Mesodermal cell (in vitro differentiated cells): ENCODE data around the gene PDE2A.

ENCODE experiments used
- H3K27ac ChIP-seq: 2 replicates; pipeline ENCODE4 v1.7.0; 2013; ENCODE audit warnings: mild to moderate bottlenecking, low read depth, low read length, moderate library complexity; ENCODE audit not compliant: severe bottlenecking
- H3K36me3 ChIP-seq: 2 replicates; pipeline ENCODE4 v1.7.1; 2013; ENCODE audit warnings: mild to moderate bottlenecking, low read length, moderate library complexity; ENCODE audit not compliant: control insufficient read depth, insufficient read depth
- H3K4me1 ChIP-seq: one replicate; pipeline ENCODE4 v1.7.1; 2013; ENCODE audit warnings: mild to moderate bottlenecking, low read length; ENCODE audit not compliant: insufficient read depth, control insufficient read depth, poor library complexity, severe bottlenecking
- H3K4me3 ChIP-seq: 2 replicates; pipeline ENCODE4 v1.7.0; 2013; ENCODE audit warnings: low read length, control low read depth, mild to moderate bottlenecking; ENCODE audit not compliant: insufficient read depth, poor library complexity, severe bottlenecking; ENCODE audit errors: extremely low read depth
- H3K9me3 ChIP-seq: 2 replicates; pipeline ENCODE4 v1.7.1; 2013; ENCODE audit warnings: mild to moderate bottlenecking, low read length, moderate library complexity; ENCODE audit not compliant: control insufficient read depth
- WGBS, 2 experiments: methylation state at CpG; one replicate each; pipeline ENCODE4 v1.1.5; 2013; ENCODE audit warnings: missing lambda C conversion rate in 2 of 2; ENCODE audit not compliant: insufficient coverage in 2 of 2; 5-methylcytosine and 5-hydroxymethylcytosine counted together

Gene PDE2A

GRCh38 chr11:72693271-72693968 is 19.2 kb upstream of the PDE2A start:
- H3K36me3 ChIP-seq: peaks cover 86% of the 10 kb centered on the region
- H3K4me3 ChIP-seq: no peak overlapping the region
- no peak overlapping the region for H3K27ac ChIP-seq
- no peaks in the 10 kb centered on the region for H3K4me1 ChIP-seq
- 94 to 95% methylated on average over 15 to 19 of the region's 19 CpGs for WGBS, 2 experiments
- no peaks in the 10 kb centered on the region for H3K9me3 ChIP-seq

- peaks cover 87% of the 10 kb centered on the region for H3K36me3 ChIP-seq
- WGBS, 2 experiments: 93 to 100% methylated on average over 6 to 9 of the region's 9 CpGs
- no peaks in the 10 kb centered on the region for H3K9me3 ChIP-seq
- H3K4me1 ChIP-seq: no peaks in the 10 kb centered on the region
- no peak overlapping the region for H3K27ac ChIP-seq
- H3K4me3 ChIP-seq: no peak overlapping the region
Measured at GRCh38 chr11:72692498-72693237, 18.4 kb upstream of the PDE2A start.

GRCh38 chr11:72690166-72690565 is 15.9 kb upstream of the PDE2A start:
- H3K4me3 ChIP-seq: no peak overlapping the region
- no peaks in the 10 kb centered on the region for H3K9me3 ChIP-seq
- no peak overlapping the region for H3K27ac ChIP-seq
- no peaks in the 10 kb centered on the region for H3K4me1 ChIP-seq
- 89 to 91% methylated on average over 4 of the region's 4 CpGs for WGBS, 2 experiments
- peaks cover 76% of the 10 kb centered on the region for H3K36me3 ChIP-seq

- WGBS, 2 experiments: 92 to 97% methylated on average over 6 of the region's 7 CpGs
- H3K4me1 ChIP-seq: no peaks in the 10 kb centered on the region
- H3K4me3 ChIP-seq: no peak overlapping the region
- no peaks in the 10 kb centered on the region for H3K9me3 ChIP-seq
- no peak overlapping the region for H3K27ac ChIP-seq
- H3K36me3 ChIP-seq: peaks cover 63% of the 10 kb centered on the region
Measured at GRCh38 chr11:72688929-72689328, 14.7 kb upstream of the PDE2A start.

- no peak overlapping the region for H3K4me3 ChIP-seq
- WGBS, 2 experiments: 89 to 90% methylated on average over 5 to 6 of the region's 7 CpGs
- peaks cover 60% of the 10 kb centered on the region for H3K36me3 ChIP-seq
- H3K4me1 ChIP-seq: no peaks in the 10 kb centered on the region
- H3K9me3 ChIP-seq: no peaks in the 10 kb centered on the region
- no peak overlapping the region for H3K27ac ChIP-seq
Measured at GRCh38 chr11:72688486-72688885, 14.3 kb upstream of the PDE2A start.

GRCh38 chr11:72687326-72687725 is 13.1 kb upstream of the PDE2A start:
- 93 to 96% methylated on average over 5 of the region's 7 CpGs for WGBS, 2 experiments
- no peak overlapping the region for H3K27ac ChIP-seq
- H3K9me3 ChIP-seq: no peaks in the 10 kb centered on the region
- H3K4me3 ChIP-seq: no peak overlapping the region
- no peaks in the 10 kb centered on the region for H3K4me1 ChIP-seq
- peaks cover 54% of the 10 kb centered on the region for H3K36me3 ChIP-seq

- 87 to 93% methylated on average over 6 to 8 of the region's 8 CpGs for WGBS, 2 experiments
- H3K9me3 ChIP-seq: no peaks in the 10 kb centered on the region
- H3K4me1 ChIP-seq: no peaks in the 10 kb centered on the region
- H3K36me3 ChIP-seq: peaks cover 54% of the 10 kb centered on the region
- H3K27ac ChIP-seq: no peak overlapping the region
- H3K4me3 ChIP-seq: no peak overlapping the region
Measured at GRCh38 chr11:72686639-72687220, 12.5 kb upstream of the PDE2A start.

- Histone ChIP-seq H3K4me1 (no peaks in the 10 kb centered on the region), H3K4me3 (no peak overlapping the region), H3K36me3 (peaks cover 45% of the 10 kb centered on the region), H3K27ac (no peak overlapping the region), H3K9me3 (no peaks in the 10 kb centered on the region)
- WGBS, 2 experiments: 87 to 96% methylated on average over 18 to 23 of the region's 24 CpGs
Measured at GRCh38 chr11:72685560-72686480, 11.6 kb upstream of the PDE2A start.

- 50 to 62% methylated on average over 8 of the region's 9 CpGs for WGBS, 2 experiments
- no peak overlapping the region for H3K4me3 ChIP-seq
- no peak overlapping the region for H3K27ac ChIP-seq
- no peaks in the 10 kb centered on the region for H3K9me3 ChIP-seq
- peaks cover 33% of the 10 kb centered on the region for H3K36me3 ChIP-seq
- H3K4me1 ChIP-seq: no peaks in the 10 kb centered on the region
Measured at GRCh38 chr11:72684236-72684912, 10.2 kb upstream of the PDE2A start.

GRCh38 chr11:72683782-72684200 is 9.6 kb upstream of the PDE2A start:
- Histone ChIP-seq H3K4me1 (no peaks in the 10 kb centered on the region), H3K27ac (no peak overlapping the region)
- WGBS, 2 experiments: 50 to 68% methylated on average over 4 to 7 of the region's 7 CpGs

More at GRCh38 chr11:72683782-72684200, 9.6 kb upstream of the PDE2A start:
- Histone ChIP-seq H3K4me3 (no peak overlapping the region), H3K36me3 (peaks cover 27% of the 10 kb centered on the region), H3K9me3 (no peaks in the 10 kb centered on the region)
